Stimulated activated CD8-positive, alpha-beta memory T cell treated with anti-CD3 and anti-CD28 coated beads, Interleukin-15, amount 100 ng/mL, for 4 hours (primary cell): Measurements from ENCODE around the gene VPS8.
"Not testable (repeated sequence)": the region's sequence is repeated elsewhere in the genome, so short reads cannot be mapped to it uniquely, and the experiment has no call there.

Experiments used
- DNase-seq, 2 donors: peaks; one replicate each; pipeline ENCODE4 v3.0.0-alpha.2; 2020; ENCODE audit warnings: low read depth in 2 of 2

Gene VPS8

GRCh38 chr3:184918750-184919149 lies 106.8 kb downstream of the VPS8 start:
- no peak for DNase-seq

GRCh38 chr3:184919651-184920050 lies 107.7 kb downstream of the VPS8 start:
- no peak for DNase-seq

- no peak for DNase-seq
These were observed 112.6 kb downstream of the VPS8 start for GRCh38 chr3:184924547-184924946.

- DNase-seq: no peak
These were observed 115.9 kb downstream of the VPS8 start for GRCh38 chr3:184927796-184928315.

DNA sequence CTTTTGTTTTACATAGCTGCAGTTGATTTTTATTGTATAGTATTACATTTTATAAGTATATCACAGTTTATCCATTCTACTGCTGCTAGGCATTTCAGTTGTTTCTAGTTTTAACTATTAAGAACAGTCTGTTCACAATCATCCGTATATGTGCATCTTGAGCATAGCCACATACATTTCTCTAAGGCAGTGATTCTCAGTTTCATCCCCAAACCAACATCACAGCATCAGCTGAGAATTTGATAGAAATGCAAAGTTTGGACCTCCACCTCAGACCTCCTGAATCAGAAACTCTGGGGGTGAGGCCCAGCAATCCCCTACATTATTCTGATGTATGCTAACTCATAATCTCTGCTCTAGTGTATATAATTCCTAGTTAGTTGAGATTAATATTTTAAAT lies 120.8 kb downstream of the VPS8 start:
- DNase-seq: no peak

DNA sequence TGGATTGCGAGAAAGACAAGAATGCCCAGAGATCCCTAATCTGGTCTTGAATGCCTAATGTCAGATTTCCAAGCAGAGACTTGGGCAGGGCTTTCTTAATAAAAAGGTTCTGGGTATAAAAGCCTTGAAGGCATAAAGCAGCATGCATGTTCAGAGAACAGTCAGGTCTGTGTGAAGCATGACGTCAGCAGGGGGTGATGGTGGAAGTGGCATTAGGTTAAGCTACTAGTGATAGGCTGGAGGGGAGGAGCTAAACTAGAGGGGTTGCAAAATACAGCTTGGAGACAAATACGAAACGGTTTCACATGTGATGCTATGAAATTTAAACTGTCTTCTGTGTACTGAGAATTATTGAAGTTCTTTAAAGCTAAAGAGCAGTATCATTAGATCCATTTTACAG lies 125.6 kb downstream of the VPS8 start:
- no peak for DNase-seq

- DNase-seq: no peak
These were observed 129.4 kb downstream of the VPS8 start for GRCh38 chr3:184941408-184941807.

DNA sequence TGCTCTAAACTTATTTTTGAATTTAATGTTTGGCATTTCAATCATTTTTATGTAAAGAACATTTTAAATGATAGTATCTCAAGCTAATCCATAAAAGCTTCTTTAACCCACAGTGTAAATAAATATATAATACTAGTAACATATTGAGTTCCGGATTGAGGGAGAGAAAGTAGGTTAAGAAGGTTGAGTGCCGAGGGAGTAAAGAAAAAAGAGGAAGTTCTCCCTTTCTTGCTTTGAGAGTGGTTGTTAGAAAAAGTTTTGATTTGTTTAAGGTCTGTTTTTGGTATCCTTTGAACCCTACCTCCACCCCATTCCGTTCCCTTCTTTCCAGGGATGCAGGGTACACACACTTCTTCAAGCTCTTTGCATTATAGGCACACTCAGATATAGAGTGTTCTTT lies 130.8 kb downstream of the VPS8 start:
- no peak for DNase-seq

DNA sequence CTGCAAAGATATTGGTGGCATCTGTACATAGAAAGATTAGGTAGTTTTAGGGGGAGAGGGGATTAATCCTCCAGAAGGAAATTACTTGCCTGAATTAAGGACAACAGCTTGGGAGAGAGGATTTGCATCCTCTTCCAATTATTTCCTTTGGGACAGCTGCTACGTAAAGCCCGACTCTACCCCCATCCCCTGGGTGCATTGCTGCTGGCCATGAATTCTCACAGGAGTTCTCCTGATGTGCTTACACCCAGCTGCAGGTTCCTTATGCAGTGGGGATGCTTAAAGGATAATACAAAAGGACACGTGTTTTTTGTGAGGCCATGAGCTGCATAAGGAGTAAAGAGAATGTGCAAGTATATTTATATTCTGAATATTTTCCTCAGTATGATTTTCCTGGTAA lies 132.3 kb downstream of the VPS8 start:
- no peak for DNase-seq

- DNase-seq: no peak
These were observed 134.1 kb downstream of the VPS8 start for GRCh38 chr3:184945886-184946625.

GRCh38 chr3:184946917-184947316 lies 135.0 kb downstream of the VPS8 start:
- DNase-seq: no peak

DNA sequence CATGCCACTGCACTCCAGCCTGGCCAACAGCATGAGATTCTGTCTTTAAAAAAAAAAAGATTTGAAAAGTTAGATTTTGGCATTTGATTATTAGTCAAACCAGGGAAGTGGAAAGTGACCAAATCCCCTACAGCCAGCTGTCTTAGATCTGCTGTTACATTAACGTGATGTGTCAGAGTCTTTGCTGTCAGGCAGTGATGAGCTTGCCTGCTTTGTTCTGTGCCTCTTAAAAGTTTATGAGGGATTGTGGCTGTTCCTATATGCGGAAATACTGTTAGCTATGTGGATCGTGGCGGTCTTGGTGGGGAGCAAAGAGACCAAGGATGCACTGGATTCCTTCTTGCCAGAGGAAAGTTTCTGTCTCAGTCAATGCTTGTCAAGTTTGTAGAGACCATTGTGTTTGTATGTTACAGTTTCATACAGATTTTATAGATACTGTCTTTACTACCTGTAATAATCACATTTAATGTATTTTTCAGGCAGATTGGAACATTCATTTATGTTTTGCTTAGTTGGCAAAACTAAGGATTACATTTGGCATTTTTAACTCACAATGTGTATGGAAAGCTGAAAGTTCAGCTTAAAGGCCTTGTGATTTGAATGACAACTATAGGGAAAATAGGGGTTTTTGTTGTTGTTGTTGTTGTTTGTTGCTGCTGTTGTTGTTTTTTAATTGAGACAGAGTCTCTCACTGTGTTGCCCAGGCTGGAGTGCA lies 137.4 kb downstream of the VPS8 start:
- no peak for DNase-seq

DNA sequence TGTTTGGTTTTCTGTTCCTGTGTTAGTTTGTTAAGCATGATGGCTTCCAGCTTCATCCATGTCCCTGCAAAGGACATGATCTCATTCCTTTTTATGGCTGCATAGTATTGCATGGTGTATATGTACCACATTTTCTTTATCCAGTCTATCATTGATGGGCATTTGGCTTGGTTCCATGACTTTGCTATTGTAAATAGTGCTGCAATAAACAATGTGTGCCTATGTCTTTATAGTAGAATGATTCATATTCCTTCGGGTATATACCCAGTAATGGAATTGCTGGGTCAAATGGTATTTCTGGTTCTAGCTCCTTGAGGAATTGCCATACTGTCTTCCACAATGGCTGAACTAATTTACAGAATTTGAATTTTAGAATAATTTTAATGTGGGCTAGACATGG lies 138.8 kb downstream of the VPS8 start:
- DNase-seq: not testable (repeated sequence)

DNA sequence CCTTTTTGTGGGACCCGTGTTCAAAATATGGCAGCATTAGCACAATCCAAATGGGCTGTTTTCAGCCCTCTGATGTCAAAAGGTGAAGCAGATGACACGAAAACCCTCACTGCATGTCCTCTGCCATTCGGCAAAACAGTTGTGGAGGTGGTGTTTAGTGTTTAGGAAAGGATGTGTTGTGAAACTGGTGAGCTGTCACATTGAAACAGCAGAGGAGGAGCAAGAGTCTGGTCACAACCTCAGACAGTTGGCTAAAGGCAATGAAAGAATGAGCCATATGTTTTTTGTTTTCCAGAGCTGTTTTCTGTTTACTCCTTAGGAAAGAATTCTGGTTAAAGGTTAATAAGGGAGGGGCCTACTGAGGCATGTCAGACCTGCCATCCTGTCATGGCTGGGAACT lies 140.7 kb downstream of the VPS8 start:
- no peak for DNase-seq

- DNase-seq: no peak
These were observed 141.4 kb downstream of the VPS8 start for GRCh38 chr3:184953401-184953800.

DNA sequence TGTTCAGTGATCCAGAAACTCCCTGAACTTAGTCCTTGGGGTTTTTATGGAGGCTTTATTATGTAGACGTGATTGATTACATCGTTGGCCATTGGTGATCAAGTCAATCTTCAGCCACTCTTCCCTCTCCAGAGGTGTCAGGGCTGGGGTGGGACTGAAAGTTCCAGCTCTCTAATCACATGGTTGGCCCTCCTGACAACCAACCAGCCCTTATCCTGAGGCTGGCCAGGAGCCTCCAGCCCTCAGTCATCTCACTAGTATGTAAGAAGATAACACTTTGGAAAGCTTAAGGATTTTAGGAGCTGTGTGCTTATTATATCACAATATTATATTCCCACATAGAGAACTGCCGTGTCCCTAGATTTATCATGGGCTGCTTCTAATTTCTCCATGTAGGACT lies 142.3 kb downstream of the VPS8 start:
- DNase-seq: no peak

- not testable (repeated sequence) for DNase-seq
These were observed 142.9 kb downstream of the VPS8 start for GRCh38 chr3:184954851-184955250.

DNA sequence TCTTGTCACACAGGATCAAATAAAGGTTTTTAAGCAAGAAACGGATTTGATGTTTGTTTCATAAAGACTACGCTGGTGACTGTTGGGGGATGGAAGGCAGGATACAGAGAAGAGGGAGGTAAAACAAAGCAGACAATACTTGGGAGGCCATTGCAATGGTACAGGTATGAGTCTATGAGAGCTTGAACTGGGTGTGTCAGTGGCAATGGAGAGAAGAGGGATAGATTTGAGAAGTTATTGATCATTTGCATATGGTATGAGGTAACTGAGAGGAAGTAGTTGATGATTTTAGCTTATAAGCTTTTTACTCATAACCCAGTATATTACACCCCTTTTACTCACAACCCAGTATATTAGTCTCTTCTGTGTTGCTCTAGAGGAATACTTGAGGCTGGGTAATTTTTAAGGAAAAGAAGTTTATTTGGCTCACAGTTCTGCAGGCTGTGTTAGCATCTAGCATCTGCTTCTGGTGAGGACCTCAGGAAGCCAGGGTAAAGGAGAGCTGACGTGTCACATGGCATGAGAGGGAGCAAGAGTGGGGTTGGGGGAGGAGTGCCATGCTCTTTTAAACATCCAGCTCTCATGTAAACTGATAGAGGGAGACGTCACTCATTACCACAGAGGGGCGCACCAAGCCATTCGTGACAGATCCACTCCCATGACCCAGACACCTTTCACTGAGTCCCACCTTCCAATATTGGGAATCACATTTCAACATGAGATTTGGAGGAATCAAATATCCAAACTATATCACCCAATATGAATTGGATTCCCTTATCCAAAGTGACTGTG lies 153.9 kb downstream of the VPS8 start:
- DNase-seq: no peak

DNA sequence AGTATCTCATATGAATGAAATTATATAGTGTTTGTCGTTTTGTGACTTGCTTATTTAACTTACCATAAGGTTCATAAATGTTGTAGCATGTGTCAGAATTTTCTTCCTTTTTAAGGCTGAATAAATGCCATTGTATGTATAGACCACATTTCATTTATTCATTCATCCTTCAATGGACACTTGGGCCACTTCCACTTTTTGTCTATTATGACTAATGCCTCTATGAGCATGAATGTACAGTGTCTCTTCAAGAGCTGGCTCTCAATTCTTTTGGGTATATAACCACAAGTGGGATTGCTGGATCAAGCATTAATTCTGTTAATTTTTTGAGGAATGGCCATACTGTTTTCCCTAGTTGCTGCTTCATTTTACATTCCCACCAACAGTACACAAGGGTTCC lies 156.1 kb downstream of the VPS8 start:
- no peak for DNase-seq

GRCh38 chr3:184970186-184970585 lies 158.2 kb downstream of the VPS8 start:
- no peak for DNase-seq

DNA sequence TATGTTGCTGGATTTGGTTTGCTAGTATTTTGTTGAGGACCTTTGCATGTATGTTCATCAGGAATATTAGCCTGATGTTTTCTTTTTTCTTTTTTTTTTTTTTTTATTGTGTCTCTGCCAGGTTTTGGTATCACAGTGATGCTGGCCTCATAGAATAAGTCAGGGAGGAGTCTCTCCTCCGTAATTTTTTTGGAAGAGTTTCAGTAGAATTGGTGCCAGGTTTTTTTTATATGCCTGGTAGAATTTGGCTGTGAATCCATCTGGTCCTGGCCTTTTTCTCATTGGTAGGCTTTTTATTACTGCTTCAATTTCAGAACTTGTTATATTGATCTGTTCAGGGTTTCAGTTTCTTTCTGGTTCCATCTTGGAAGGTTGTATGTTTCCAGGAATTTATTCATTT lies 165.8 kb downstream of the VPS8 start:
- DNase-seq: no peak

GRCh38 chr3:184981071-184981470 lies 169.1 kb downstream of the VPS8 start:
- no peak for DNase-seq
